ENCODE measurements around the gene UBE4A.
"Not testable (repeated sequence)": the region's sequence is repeated elsewhere in the genome, so short reads cannot be mapped to it uniquely, and the experiment has no call there.

Gene UBE4A

GRCh38 chr11:118406599-118407166 lies 47.3 kb downstream of the UBE4A start:
- DNase-seq = no peak

GRCh38 chr11:118410055-118410745 lies 50.8 kb downstream of the UBE4A start:
- no peak for DNase-seq

- DNase-seq = no peak
Measured at GRCh38 chr11:118411530-118411929, 52.1 kb downstream of the UBE4A start.

- DNase-seq = no peak
Measured at GRCh38 chr11:118412921-118413320, 53.5 kb downstream of the UBE4A start.

- DNase-seq = no peak
Measured at GRCh38 chr11:118415062-118415738, 55.8 kb downstream of the UBE4A start.

- no peak for DNase-seq
Measured at GRCh38 chr11:118415739-118416068, 56.3 kb downstream of the UBE4A start.

GRCh38 chr11:118416900-118417299 lies 57.5 kb downstream of the UBE4A start:
- DNase-seq = not testable (repeated sequence)

- DNase-seq = no peak
Measured at GRCh38 chr11:118417801-118418200, 58.4 kb downstream of the UBE4A start.

- no peak for DNase-seq
Measured at GRCh38 chr11:118418766-118419165, 59.4 kb downstream of the UBE4A start.

GRCh38 chr11:118427707-118428106 lies 68.3 kb downstream of the UBE4A start:
- DNase-seq = no peak

GRCh38 chr11:118430956-118431355 lies 71.6 kb downstream of the UBE4A start:
- no peak for DNase-seq

- no peak for DNase-seq
Measured at GRCh38 chr11:118434123-118434552, 74.7 kb downstream of the UBE4A start.

- DNase-seq = peak; percentile 28
Measured at GRCh38 chr11:118434553-118435289, 75.3 kb downstream of the UBE4A start.

- peak; percentile 88 for DNase-seq
Measured at GRCh38 chr11:118435290-118435892, 76.0 kb downstream of the UBE4A start.

GRCh38 chr11:118435893-118436624 lies 76.7 kb downstream of the UBE4A start, which contains the start of gene KMT2A:
Gene KMT2A (plus strand): TSS chr11:118436492. CDS start chr11:118436513, 21 bp downstream.
- peak; percentile 97 for DNase-seq

- DNase-seq = no peak
Measured at GRCh38 chr11:118436639-118437207, 77.3 kb downstream of the UBE4A start.

GRCh38 chr11:118437208-118438125 lies 78.1 kb downstream of the UBE4A start:
- DNase-seq = no peak

GRCh38 chr11:118438314-118438931 lies 79.0 kb downstream of the UBE4A start:
- peak; percentile 27 for DNase-seq

- no peak for DNase-seq
Measured at GRCh38 chr11:118439646-118440045, 80.2 kb downstream of the UBE4A start.

- DNase-seq = no peak
Measured at GRCh38 chr11:118441770-118442275, 82.4 kb downstream of the UBE4A start.
